CD14-positive monocyte (primary cell): ENCODE measurements around the gene TEKT2. TPM values are rescaled to one million over a fixed set of nuclear protein-coding genes. Genes with fewer than 3 reads are reported as not detected.

Experiments used
- DNase-seq, 3 donors: peaks; one replicate each; pipeline ENCODE4 v3.0.0-alpha.2; 2011 to 2022
- H2AFZ ChIP-seq: 2 replicates; pipeline ENCODE4 v1.6.0; 2012; ENCODE audit warnings: mild to moderate bottlenecking, low read depth, low read length, inconsistent platforms; ENCODE audit not compliant: insufficient read depth, poor library complexity, severe bottlenecking
- H3K27ac ChIP-seq, 2 donors: 1 replicate in 1 of 2; 2 replicates in 1 of 2; pipeline ENCODE4 v1.5.1; 2012 to 2013; ENCODE audit warnings: low read length in 2 of 2, control low read depth in 1 of 2, inconsistent platforms in 1 of 2, low read depth in 1 of 2, mild to moderate bottlenecking in 1 of 2
- H3K27me3 ChIP-seq, 2 donors: one replicate each; pipeline versions ENCODE4 v1.6.0 to v1.6.1; 2011 to 2013; ENCODE audit warnings: low read length in 2 of 2; ENCODE audit not compliant: control insufficient read depth in 2 of 2, insufficient read depth in 2 of 2
- H3K36me3 ChIP-seq, 2 donors: replicated peaks in 1 of 2; 1 replicate in 1 of 2; 2 replicates in 1 of 2; pipeline versions ENCODE4 v1.5.1 to v1.6.1; 2012 to 2013; ENCODE audit warnings: low read length in 2 of 2, control low read depth in 1 of 2, inconsistent platforms in 1 of 2, mild to moderate bottlenecking in 1 of 2; ENCODE audit not compliant: insufficient read depth in 2 of 2, control insufficient read depth in 1 of 2
- H3K4me1 ChIP-seq, 2 donors: 1 replicate in 1 of 2; 2 replicates in 1 of 2; pipeline versions ENCODE4 v1.5.1 to v1.6.1; 2012 to 2013; ENCODE audit warnings: low read length in 2 of 2, control low read depth in 1 of 2, inconsistent platforms in 1 of 2, mild to moderate bottlenecking in 1 of 2, moderate library complexity in 1 of 2; ENCODE audit not compliant: insufficient read depth in 2 of 2, control insufficient read depth in 1 of 2
- H3K4me2 ChIP-seq: replicated peaks from 2 replicates; pipeline ENCODE3; 2012; ENCODE audit warnings: low read length, moderate library complexity, mild to moderate bottlenecking; ENCODE audit not compliant: poor library complexity, severe bottlenecking; ENCODE audit errors: extremely low read depth
- H3K4me3 ChIP-seq, 3 experiments: fragments of 200-600 bp in 1 of 3; sonication (generic) in 1 of 3; replicated peaks in 1 of 3; 1 replicate in 2 of 3; 2 replicates in 1 of 3; pipeline ENCODE4 v1.5.1; 2011 to 2013; ENCODE audit warnings: low read length in 3 of 3, mild to moderate bottlenecking in 3 of 3, control low read depth in 2 of 3, low read depth in 2 of 3, inconsistent platforms in 1 of 3, moderate library complexity in 1 of 3
- H3K79me2 ChIP-seq: 2 replicates; pipeline ENCODE4 v1.6.0; 2012; ENCODE audit warnings: mild to moderate bottlenecking, control low read depth, inconsistent platforms, low read length, moderate library complexity; ENCODE audit not compliant: insufficient read depth
- H3K9ac ChIP-seq: 2 replicates; pipeline ENCODE4 v1.6.0; 2017; ENCODE audit warnings: low read length, mild to moderate bottlenecking; ENCODE audit not compliant: insufficient read depth, poor library complexity, severe bottlenecking
- H3K9me3 ChIP-seq, 2 donors: replicated peaks in 1 of 2; 1 replicate in 1 of 2; 2 replicates in 1 of 2; pipeline versions ENCODE4 v1.5.1 to v1.6.1; 2012 to 2013; ENCODE audit warnings: low read length in 2 of 2, control low read depth in 1 of 2; ENCODE audit not compliant: control insufficient read depth in 1 of 2, insufficient read depth in 1 of 2
- H4K20me1 ChIP-seq: 2 replicates; pipeline ENCODE4 v1.6.0; 2012; ENCODE audit warnings: mild to moderate bottlenecking, low read length, control low read depth, moderate library complexity; ENCODE audit not compliant: insufficient read depth
- H3K27ac Mint-ChIP-seq, 7 donors: one replicate each; pipeline ENCODE4 v1.8.0; 2020; ENCODE audit warnings: mild to moderate bottlenecking in 7 of 7, mixed read lengths in 7 of 7, moderate library complexity in 6 of 7, inconsistent platforms in 2 of 7
- H3K27me3 Mint-ChIP-seq, 3 donors: one replicate each; pipeline ENCODE4 v1.8.0; 2021 to 2022; ENCODE audit warnings: low read depth in 3 of 3, mild to moderate bottlenecking in 3 of 3, mixed read lengths in 3 of 3, moderate library complexity in 3 of 3, inconsistent platforms in 1 of 3
- H3K36me3 Mint-ChIP-seq, 2 donors: one replicate each; pipeline ENCODE4 v1.8.0; 2020; ENCODE audit warnings: mixed read lengths in 2 of 2, inconsistent platforms in 1 of 2, mild to moderate bottlenecking in 1 of 2
- H3K4me1 Mint-ChIP-seq: one replicate; pipeline ENCODE4 v1.8.0; 2020; ENCODE audit warnings: mild to moderate bottlenecking, mixed read lengths
- H3K4me3 Mint-ChIP-seq, 2 donors: one replicate each; pipeline ENCODE4 v1.8.0; 2020; ENCODE audit warnings: mild to moderate bottlenecking in 2 of 2, mixed read lengths in 2 of 2, moderate library complexity in 1 of 2
- H3K9me3 Mint-ChIP-seq, 7 donors: one replicate each; pipeline ENCODE4 v1.8.0; 2020 to 2022; ENCODE audit warnings: mixed read lengths in 7 of 7, mild to moderate bottlenecking in 6 of 7, moderate library complexity in 6 of 7, inconsistent platforms in 2 of 7
- WGBS: methylation state at CpG from one replicate; pipeline ENCODE4 v1.1.5; 2013; ENCODE audit warnings: missing lambda C conversion rate; ENCODE audit not compliant: insufficient coverage; 5-methylcytosine and 5-hydroxymethylcytosine counted together
- intact Hi-C, 2 donors: fragments of 100-400 bp; cut with micrococcal nuclease; formaldehyde crosslinking; loops; one replicate each; pipeline versions ENCODE4 v1.15.0 to v1.15.1; 2023
- polyA plus RNA-seq, 3 donors: library from polyadenylated mRNA; depleted of rRNA in 1 of 3; unstranded in 2 of 3; stranded (reverse) in 1 of 3; fragments of 300-500 nt in 2 of 3; fragments of >200 nt in 1 of 3; fragmentation: Illumina TruSeq in 2 of 3; gene quantifications; 1 replicate in 2 of 3; 2 replicates in 1 of 3; pipeline ENCODE4 v1.2.3, GENCODE V29; 2012 to 2021
- TF ChIP-seq, protein P1 (sequence below): fragments of 200-600 bp; IDR thresholded peaks from one replicate; pipeline ENCODE4 v1.8.0; 2022; ENCODE audit warnings: antibody characterized with exemption, mild to moderate bottlenecking

TEKT2 gene
- polyA plus RNA-seq, 3 donors, result 0.23 TPM; not detected in 2

- H3K36me3 Mint-ChIP-seq, result peaks cover 27 to 42% of the 10 kb centered on the region in 2 donors
- H3K4me2 ChIP-seq, result no peak overlapping the region
- TF ChIP-seq, protein P1, sequence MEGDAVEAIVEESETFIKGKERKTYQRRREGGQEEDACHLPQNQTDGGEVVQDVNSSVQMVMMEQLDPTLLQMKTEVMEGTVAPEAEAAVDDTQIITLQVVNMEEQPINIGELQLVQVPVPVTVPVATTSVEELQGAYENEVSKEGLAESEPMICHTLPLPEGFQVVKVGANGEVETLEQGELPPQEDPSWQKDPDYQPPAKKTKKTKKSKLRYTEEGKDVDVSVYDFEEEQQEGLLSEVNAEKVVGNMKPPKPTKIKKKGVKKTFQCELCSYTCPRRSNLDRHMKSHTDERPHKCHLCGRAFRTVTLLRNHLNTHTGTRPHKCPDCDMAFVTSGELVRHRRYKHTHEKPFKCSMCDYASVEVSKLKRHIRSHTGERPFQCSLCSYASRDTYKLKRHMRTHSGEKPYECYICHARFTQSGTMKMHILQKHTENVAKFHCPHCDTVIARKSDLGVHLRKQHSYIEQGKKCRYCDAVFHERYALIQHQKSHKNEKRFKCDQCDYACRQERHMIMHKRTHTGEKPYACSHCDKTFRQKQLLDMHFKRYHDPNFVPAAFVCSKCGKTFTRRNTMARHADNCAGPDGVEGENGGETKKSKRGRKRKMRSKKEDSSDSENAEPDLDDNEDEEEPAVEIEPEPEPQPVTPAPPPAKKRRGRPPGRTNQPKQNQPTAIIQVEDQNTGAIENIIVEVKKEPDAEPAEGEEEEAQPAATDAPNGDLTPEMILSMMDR, result no peak
- no peak overlapping the region for H3K4me3 ChIP-seq
- DNase-seq, result no peak
- peak overlapping the region in 2 of 7 donors; percentile 22 to 25 for H3K27ac Mint-ChIP-seq
- intact Hi-C loops, result no loop called here
- no peaks in the 10 kb centered on the region for H3K79me2 ChIP-seq
- H3K9me3 ChIP-seq, result no peaks in the 10 kb centered on the region
- H3K4me3 Mint-ChIP-seq, result no peak overlapping the region
- 71% methylated on average over 4 of the region's 4 CpGs for WGBS
- H3K4me1 Mint-ChIP-seq, result peaks cover 13% of the 10 kb centered on the region
- no peak overlapping the region for H2AFZ ChIP-seq
- peaks cover 0 to 2% (median 0%) of the 10 kb centered on the region in 7 donors for H3K9me3 Mint-ChIP-seq
- peaks cover 10 to 15% of the 10 kb centered on the region in 2 donors for H3K4me1 ChIP-seq
- H3K9ac ChIP-seq, result no peak overlapping the region
- H4K20me1 ChIP-seq, result no peaks in the 10 kb centered on the region
- H3K27me3 Mint-ChIP-seq, result peaks cover 3 to 5% (median 5%) of the 10 kb centered on the region in 3 donors
- no peaks in the 10 kb centered on the region for H3K27me3 ChIP-seq
- H3K27ac ChIP-seq, result no peak overlapping the region
- H3K36me3 ChIP-seq, result peaks cover 2 to 15% of the 10 kb centered on the region in 2 donors
These were observed 27.3 kb downstream of the TEKT2 start for GRCh38 chr1:36111151-36111550.

GRCh38 chr1:36112823-36113222 lies 28.9 kb downstream of the TEKT2 start:
- H3K79me2 ChIP-seq, result no peaks in the 10 kb centered on the region
- H3K4me3 ChIP-seq, result no peak overlapping the region
- TF ChIP-seq, protein P1, result no peak
- peaks cover 2 to 5% (median 3%) of the 10 kb centered on the region in 3 donors for H3K27me3 Mint-ChIP-seq
- H3K27ac ChIP-seq, result no peak overlapping the region
- intact Hi-C loops, result no loop called here
- no peak overlapping the region for H3K9ac ChIP-seq
- no peak overlapping the region for H3K4me2 ChIP-seq
- H3K4me1 Mint-ChIP-seq, result peaks cover 24% of the 10 kb centered on the region
- DNase-seq, result no peak
- no peak overlapping the region for H3K27ac Mint-ChIP-seq
- H3K4me1 ChIP-seq, result peaks cover 14 to 25% of the 10 kb centered on the region in 2 donors
- H3K9me3 Mint-ChIP-seq, result peaks cover 0 to 2% (median 0%) of the 10 kb centered on the region in 7 donors
- peaks cover 2 to 15% of the 10 kb centered on the region in 2 donors for H3K36me3 ChIP-seq
- 98% methylated on average over 9 of the region's 9 CpGs for WGBS
- no peaks in the 10 kb centered on the region for H3K27me3 ChIP-seq
- H3K4me3 Mint-ChIP-seq, result no peak overlapping the region
- no peaks in the 10 kb centered on the region for H3K9me3 ChIP-seq
- H2AFZ ChIP-seq, result no peak overlapping the region
- no peaks in the 10 kb centered on the region for H4K20me1 ChIP-seq
- peaks cover 37 to 40% of the 10 kb centered on the region in 2 donors for H3K36me3 Mint-ChIP-seq
